Ovary (tissue), 9 donors: Measurements from ENCODE around the gene EXOC3. TPM values are rescaled to one million over a fixed set of nuclear protein-coding genes. Genes with fewer than 3 reads are reported as not detected.

Experiments used
- DNase-seq, 5 donors: peaks; one replicate each; pipeline ENCODE4 v3.0.0-alpha.2; 2019 to 2020
- H3K27ac ChIP-seq, 2 donors: fragments of 200-600 bp; one replicate each; pipeline versions ENCODE4 v1.5.1 to v1.8.0; 2019 to 2022
- H3K27me3 ChIP-seq: fragments of 200-600 bp; one replicate; pipeline ENCODE4 v1.8.0; 2022
- H3K36me3 ChIP-seq: fragments of 200-600 bp; sonication (generic); one replicate; pipeline ENCODE4 v1.5.1; 2019
- H3K4me1 ChIP-seq: one replicate; pipeline ENCODE4 v1.8.1; 2013; ENCODE audit warnings: mild to moderate bottlenecking, moderate library complexity; ENCODE audit not compliant: insufficient read depth
- H3K4me3 ChIP-seq: fragments of 200-600 bp; sonication (generic); one replicate; pipeline ENCODE4 v1.5.1; 2017
- H3K9me3 ChIP-seq, 2 donors: fragments of 200-600 bp in 1 of 2; sonication (generic) in 1 of 2; one replicate each; pipeline versions ENCODE4 v1.5.1 to v1.8.1; 2013 to 2019; ENCODE audit warnings: mild to moderate bottlenecking in 1 of 2, moderate library complexity in 1 of 2
- CTCF ChIP-seq, 3 donors: fragments of 450-650 bp in 2 of 3; fragments of 200-600 bp in 1 of 3; IDR thresholded peaks; one replicate each; pipeline versions ENCODE4 v1.5.1 to v1.8.0; 2016 to 2022; ENCODE audit warnings: antibody characterized with exemption in 3 of 3, mild to moderate bottlenecking in 1 of 3
- EP300 ChIP-seq: sonication (generic); formaldehyde crosslinking; IDR thresholded peaks from one replicate; pipeline ENCODE4 v1.6.1; 2017; ENCODE audit warnings: antibody characterized with exemption
- POLR2A ChIP-seq: fragments of 450-650 bp; IDR thresholded peaks from one replicate; pipeline ENCODE4 v1.6.1; 2017; ENCODE audit warnings: antibody characterized with exemption, mild to moderate bottlenecking, moderate library complexity
- WGBS, 3 donors: extraction: QIAGEN DNeasy Blood & Tissue Kit in 1 of 3; methylation state at CpG; one replicate each; pipeline versions ENCODE4 v1.1.5 to v1.1.7; 2013 to 2017; 5-methylcytosine and 5-hydroxymethylcytosine counted together
- intact Hi-C, 4 donors: fragments of 100-400 bp; cut with DNase I; formaldehyde crosslinking; loops; one replicate each; pipeline versions ENCODE4 v1.11.0 to v1.15.1; 2022 to 2023
- polyA plus RNA-seq, 2 donors: library from polyadenylated mRNA; stranded (reverse); fragments of 200-250 nt in 1 of 2; fragments of 350-450 nt in 1 of 2; fragmentation: Illumina TruSeq in 1 of 2; extraction: RNeasy Lipid Tissue Mini Kit (QIAGEN cat#74804) in 1 of 2; gene quantifications; one replicate each; pipeline ENCODE4 v1.2.3, GENCODE V29; 2013 to 2014
- total RNA-seq, 7 donors: library from RNA; depleted of rRNA in 2 of 7; stranded (reverse); fragments of >200 nt in 2 of 7; fragmentation: NEBNext Ultra II Directional in 3 of 7; extraction: Animal tissue kit (Norgen Biotek cat#: 25700) in 3 of 7; gene quantifications; one replicate each; pipeline versions ENCODE4 v1.1.0 to v1.2.4, GENCODE V29; 2016 to 2023
- donor health status: DM: no; HTN: no; CAD: no; lungs with moderate emphysema.
- donor health status: DM: no; HTN: no; CAD: no.
- donor health status: Bipolar disorder and iron deficiency.
- donor health status: DM: yes; HTN: yes; CAD: no.
- donor health status: DM: no; HTN: no; CAD: no.
- donor health status: DM: yes; HTN: yes; CAD: no.

Gene EXOC3
- total and polyA plus RNA-seq, 9 donors = 25.5 to 67.4 (median 49.4) TPM

- Histone ChIP-seq H3K27ac (no peak overlapping the region), H3K36me3 (no peaks in the 10 kb centered on the region), H3K4me1 (peaks cover 10% of the 10 kb centered on the region), H3K9me3 (no peaks in the 10 kb centered on the region), H3K4me3 (no peak overlapping the region), H3K27me3 (no peaks in the 10 kb centered on the region)
- intact Hi-C loops = no loop called here
- TF ChIP-seq CTCF (IDR thresholded peaks at IDR 0.05) (no peak), EP300 (no peak), POLR2A (no peak)
- 58 to 68% (median 60%) methylated on average over 37 to 51 of the region's 51 CpGs for WGBS, 3 donors
- DNase-seq = peak in 1 of 5 donors; percentile 36
Measured at GRCh38 chr5:476102-476813, 33.3 kb downstream of the EXOC3 start.

GRCh38 chr5:476814-477175, 33.8 kb downstream of the EXOC3 start:
- TF ChIP-seq CTCF (IDR thresholded peaks at IDR 0.05) (no peak), POLR2A (no peak), EP300 (no peak)
- no peaks in the 10 kb centered on the region for H3K36me3 ChIP-seq
- H3K27me3 ChIP-seq = no peaks in the 10 kb centered on the region
- intact Hi-C loops = no loop called here
- H3K4me1 ChIP-seq = peaks cover 10% of the 10 kb centered on the region
- 53 to 71% (median 55%) methylated on average over 9 of the region's 9 CpGs for WGBS, 3 donors
- H3K9me3 ChIP-seq = no peaks in the 10 kb centered on the region
- DNase-seq = no peak
- no peak overlapping the region for H3K27ac ChIP-seq
- no peak overlapping the region for H3K4me3 ChIP-seq

GRCh38 chr5:477247-477646, 34.3 kb downstream of the EXOC3 start:
- TF ChIP-seq CTCF (IDR thresholded peaks at IDR 0.05) = no peak
- no peak for TF ChIP-seq EP300
- TF ChIP-seq POLR2A = no peak
- Histone ChIP-seq H3K9me3 (no peaks in the 10 kb centered on the region), H3K4me3 (no peak overlapping the region), H3K27ac (no peak overlapping the region), H3K36me3 (no peaks in the 10 kb centered on the region), H3K27me3 (no peaks in the 10 kb centered on the region), H3K4me1 (peaks cover 8% of the 10 kb centered on the region)
- WGBS, 3 donors = 64 to 70% (median 64%) methylated on average over 18 to 19 of the region's 19 CpGs
- intact Hi-C loops = no loop called here
- DNase-seq = no peak

GRCh38 chr5:477871-478270, 34.9 kb downstream of the EXOC3 start:
- Histone ChIP-seq H3K27ac (no peak overlapping the region), H3K36me3 (no peaks in the 10 kb centered on the region), H3K27me3 (no peaks in the 10 kb centered on the region), H3K9me3 (no peaks in the 10 kb centered on the region), H3K4me3 (no peak overlapping the region), H3K4me1 (peaks cover 8% of the 10 kb centered on the region)
- no peak for TF ChIP-seq EP300
- TF ChIP-seq CTCF (IDR thresholded peaks at IDR 0.05) = no peak
- no peak for TF ChIP-seq POLR2A
- WGBS, 3 donors = 70 to 80% (median 76%) methylated on average over 13 of the region's 13 CpGs
- DNase-seq = no peak
- intact Hi-C loops = no loop called here
